Mesenchymal stem cell (in vitro differentiated cells and primary cell): ENCODE results near the gene GOLM1. TPM values are rescaled to one million over a fixed set of nuclear protein-coding genes. Genes with fewer than 3 reads are reported as not detected.
"Not testable (repeated sequence)": the region's sequence is repeated elsewhere in the genome, so short reads cannot be mapped to it uniquely, and the experiment has no call there.

Experiments
- DNase-seq: peaks from one replicate; pipeline ENCODE4 v3.0.0-alpha.2; 2013
- H2AFZ ChIP-seq: one replicate; pipeline ENCODE4 v1.6.1; 2013; ENCODE audit warnings: low read depth, mild to moderate bottlenecking, control low read depth, inconsistent platforms, low read length, moderate library complexity
- H2AK5ac ChIP-seq: 2 replicates; pipeline ENCODE4 v1.6.1; 2013; ENCODE audit warnings: low read length, moderate library complexity, mild to moderate bottlenecking, inconsistent platforms; ENCODE audit not compliant: severe bottlenecking
- H2BK120ac ChIP-seq: one replicate; pipeline ENCODE4 v1.6.1; 2013; ENCODE audit warnings: low read depth, mild to moderate bottlenecking, inconsistent platforms, low read length, moderate library complexity
- H2BK12ac ChIP-seq, 2 experiments: one replicate each; pipeline ENCODE4 v1.6.1; 2013; ENCODE audit warnings: inconsistent platforms in 2 of 2, low read length in 2 of 2, mild to moderate bottlenecking in 2 of 2, moderate library complexity in 2 of 2, control low read depth in 1 of 2
- H2BK15ac ChIP-seq: one replicate; pipeline ENCODE4 v1.6.1; 2013; ENCODE audit warnings: mild to moderate bottlenecking, low read depth, inconsistent platforms; ENCODE audit not compliant: poor library complexity, severe bottlenecking
- H2BK5ac ChIP-seq: 2 replicates; pipeline ENCODE4 v1.6.1; 2013; ENCODE audit warnings: low read depth, mild to moderate bottlenecking, low read length, control low read depth, inconsistent platforms; ENCODE audit not compliant: poor library complexity, severe bottlenecking
- H3K14ac ChIP-seq, 2 experiments: one replicate each; pipeline ENCODE4 v1.6.1; 2013; ENCODE audit warnings: inconsistent platforms in 2 of 2, low read length in 2 of 2, control low read depth in 1 of 2, mild to moderate bottlenecking in 1 of 2, moderate library complexity in 1 of 2
- H3K18ac ChIP-seq, 2 experiments: one replicate each; pipeline ENCODE4 v1.6.1; 2013; ENCODE audit warnings: inconsistent platforms in 2 of 2, low read length in 2 of 2, control low read depth in 1 of 2, low read depth in 1 of 2, mild to moderate bottlenecking in 1 of 2
- H3K23ac ChIP-seq, 2 experiments: one replicate each; pipeline ENCODE4 v1.6.1; 2013; ENCODE audit warnings: inconsistent platforms in 2 of 2, low read length in 2 of 2, mild to moderate bottlenecking in 2 of 2, moderate library complexity in 2 of 2, control low read depth in 1 of 2
- H3K27ac ChIP-seq: 2 replicates; pipeline ENCODE4 v1.5.1; 2013; ENCODE audit warnings: mild to moderate bottlenecking, moderate library complexity, low read length, control low read depth, inconsistent platforms; ENCODE audit not compliant: poor library complexity, severe bottlenecking
- H3K27me3 ChIP-seq, 2 experiments: 2 replicates each; pipeline versions ENCODE4 v1.6.1 to v1.7.0; 2013; ENCODE audit warnings: low read length in 2 of 2, mild to moderate bottlenecking in 2 of 2, moderate library complexity in 2 of 2, control low read depth in 1 of 2, inconsistent platforms in 1 of 2; ENCODE audit not compliant: control insufficient read depth in 1 of 2, insufficient read depth in 1 of 2
- H3K36me3 ChIP-seq, 2 experiments: 2 replicates each; pipeline versions ENCODE4 v1.6.1 to v1.7.0; 2013; ENCODE audit warnings: low read length in 2 of 2, control low read depth in 1 of 2, inconsistent platforms in 1 of 2, low read depth in 1 of 2, mild to moderate bottlenecking in 1 of 2; ENCODE audit not compliant: insufficient read depth in 2 of 2, control insufficient read depth in 1 of 2
- H3K4ac ChIP-seq, 2 experiments: one replicate each; pipeline ENCODE4 v1.6.1; 2013; ENCODE audit warnings: inconsistent platforms in 2 of 2, low read length in 2 of 2, mild to moderate bottlenecking in 2 of 2, moderate library complexity in 2 of 2, control low read depth in 1 of 2, low read depth in 1 of 2
- H3K4me1 ChIP-seq: 2 replicates; pipeline ENCODE4 v1.6.1; 2013; ENCODE audit warnings: low read depth, low read length, control low read depth; ENCODE audit not compliant: control insufficient read depth, insufficient read depth
- H3K4me2 ChIP-seq: 2 replicates; pipeline ENCODE4 v1.6.1; 2013; ENCODE audit warnings: low read length, mild to moderate bottlenecking, inconsistent platforms; ENCODE audit not compliant: poor library complexity, severe bottlenecking
- H3K4me3 ChIP-seq, 2 experiments: 2 replicates each; pipeline versions ENCODE4 v1.5.1 to v1.7.0; 2013; ENCODE audit warnings: low read length in 2 of 2, mild to moderate bottlenecking in 2 of 2, control low read depth in 1 of 2, low read depth in 1 of 2; ENCODE audit not compliant: insufficient read depth in 1 of 2
- H3K79me1 ChIP-seq: replicated peaks from 2 replicates; pipeline ENCODE4 v1.6.1; 2013; ENCODE audit warnings: mild to moderate bottlenecking, control low read depth, low read length, inconsistent platforms; ENCODE audit not compliant: poor library complexity, severe bottlenecking
- H3K9ac ChIP-seq: 2 replicates; pipeline ENCODE4 v1.7.0; 2013; ENCODE audit warnings: mild to moderate bottlenecking, low read length, moderate library complexity
- H3K9me3 ChIP-seq: 2 replicates; pipeline ENCODE4 v1.7.0; 2013; ENCODE audit warnings: mild to moderate bottlenecking, low read length; ENCODE audit not compliant: control insufficient read depth
- H4K8ac ChIP-seq: one replicate; pipeline ENCODE4 v1.6.1; 2013; ENCODE audit warnings: inconsistent platforms, mild to moderate bottlenecking, low read length, moderate library complexity
- H4K91ac ChIP-seq: one replicate; pipeline ENCODE4 v1.6.1; 2013; ENCODE audit warnings: mild to moderate bottlenecking, low read length, inconsistent platforms
- WGBS: methylation state at CpG from one replicate; pipeline ENCODE4 v1.1.7; 2013; ENCODE audit warnings: mixed read lengths; 5-methylcytosine and 5-hydroxymethylcytosine counted together
- polyA plus RNA-seq, 2 experiments: library from polyadenylated mRNA; stranded (reverse); fragments of 200-250 nt; gene quantifications; one replicate each; pipeline ENCODE4 v1.2.3, GENCODE V29; 2013

GOLM1 gene
- polyA plus RNA-seq (2013, experiment 1 of 2), result 113 TPM
- 115 TPM for polyA plus RNA-seq (2013, experiment 2 of 2)

GRCh38 chr9:86098824-86099700 is at the start of gene GOLM1:
GOLM1 (minus strand) TSS chr9:86099558; CDS start chr9:86079320, 20,238 bp downstream.
- H3K27me3 ChIP-seq, result no peaks in the 10 kb centered on the region
- peak within 1 kb of the TSS; percentile 33 for H3K27ac ChIP-seq
- H4K8ac ChIP-seq, result peak within 1 kb of the TSS; percentile 86
- H3K4ac ChIP-seq, result peak within 1 kb of the TSS; percentile 81 to 85
- peak within 1 kb of the TSS; percentile 54 for H2AFZ ChIP-seq
- H2BK5ac ChIP-seq, result no peak within 1 kb of the TSS
- H3K9ac ChIP-seq, result peak within 1 kb of the TSS; percentile 92
- peak within 1 kb of the TSS; percentile 87 for H3K4me3 ChIP-seq
- H2AK5ac ChIP-seq, result no peak within 1 kb of the TSS
- DNase-seq, result peak; percentile 70
- no peaks in the 10 kb centered on the region for H3K9me3 ChIP-seq
- H3K23ac ChIP-seq, result peak within 1 kb of the TSS; percentile 85 to 89
- peak within 1 kb of the TSS in 1 of 2 experiments; percentile 63 for H2BK12ac ChIP-seq
- H3K4me2 ChIP-seq, result peak within 1 kb of the TSS; percentile 98
- peaks cover 16% of the 10 kb centered on the region for H3K79me1 ChIP-seq
- H3K18ac ChIP-seq, result peak within 1 kb of the TSS; percentile 93 to 97
- WGBS, result under 1% methylated on average over 75 of the region's 125 CpGs
- H3K36me3 ChIP-seq, result peaks cover 0 to 3% of the 10 kb centered on the region in 2 experiments
- H2BK120ac ChIP-seq, result peak within 1 kb of the TSS; percentile 83
- H2BK15ac ChIP-seq, result peak within 1 kb of the TSS; percentile 66
- H3K4me1 ChIP-seq, result peaks cover 6% of the 10 kb centered on the region
- H3K14ac ChIP-seq, result peak within 1 kb of the TSS in 1 of 2 experiments; percentile 78
- H4K91ac ChIP-seq, result peak within 1 kb of the TSS; percentile 91

GRCh38 chr9:86146671-86147070 is 47.3 kb upstream of the GOLM1 start:
- H3K4me2 ChIP-seq, H3K14ac ChIP-seq, H3K18ac ChIP-seq, H3K4ac ChIP-seq, DNase-seq, H3K4me1 ChIP-seq, H2AFZ ChIP-seq, H3K4me3 ChIP-seq, H2BK15ac ChIP-seq, H3K36me3 ChIP-seq, H4K91ac ChIP-seq, H3K79me1 ChIP-seq, H2BK120ac ChIP-seq, H2BK12ac ChIP-seq, H2BK5ac ChIP-seq, H3K23ac ChIP-seq, H3K27me3 ChIP-seq, H3K27ac ChIP-seq, H3K9ac ChIP-seq, H4K8ac ChIP-seq, H2AK5ac ChIP-seq: not testable (repeated sequence)
- H3K9me3 ChIP-seq, result peaks cover 10% of the 10 kb centered on the region
- 30% methylated on average over 4 of the region's 4 CpGs for WGBS

- H3K4me1 ChIP-seq, DNase-seq, H2AK5ac ChIP-seq, H3K79me1 ChIP-seq, H3K27me3 ChIP-seq, H2BK15ac ChIP-seq, H2BK5ac ChIP-seq, H4K91ac ChIP-seq, H3K23ac ChIP-seq, H2BK120ac ChIP-seq, H3K9ac ChIP-seq, H3K14ac ChIP-seq, H3K27ac ChIP-seq, H3K36me3 ChIP-seq, H4K8ac ChIP-seq, H2BK12ac ChIP-seq, H2AFZ ChIP-seq, H3K18ac ChIP-seq, H3K4ac ChIP-seq, H3K4me2 ChIP-seq, H3K4me3 ChIP-seq: not testable (repeated sequence)
- WGBS, result 92% methylated on average over 1 of the region's 1 CpG
- H3K9me3 ChIP-seq, result peaks cover 10% of the 10 kb centered on the region
These were observed 46.6 kb upstream of the GOLM1 start for GRCh38 chr9:86145960-86146359.

GRCh38 chr9:86142973-86143372 is 43.6 kb upstream of the GOLM1 start:
- Histone ChIP-seq H4K91ac (no peak overlapping the region), H3K79me1 (no peaks in the 10 kb centered on the region), H3K23ac (no peak overlapping the region), H2AFZ (no peak overlapping the region), H3K9ac (no peak overlapping the region), H3K14ac (no peak overlapping the region), H3K9me3 (peaks cover 10% of the 10 kb centered on the region), H2BK120ac (no peak overlapping the region), H3K36me3 (no peaks in the 10 kb centered on the region), H2BK15ac (no peak overlapping the region), H3K27ac (no peak overlapping the region), H2BK5ac (no peak overlapping the region), H2AK5ac (no peak overlapping the region), H2BK12ac (no peak overlapping the region), H3K4ac (no peak overlapping the region), H4K8ac (no peak overlapping the region), H3K4me1 (no peaks in the 10 kb centered on the region), H3K27me3 (no peaks in the 10 kb centered on the region), H3K4me3 (no peak overlapping the region), H3K18ac (no peak overlapping the region), H3K4me2 (no peak overlapping the region)
- no peak for DNase-seq
- WGBS, result 58% methylated on average over 2 of the region's 2 CpGs
